ENCODE data around the gene GSC.
"Not testable (repeated sequence)": the region's sequence is repeated elsewhere in the genome, so short reads cannot be mapped to it uniquely, and the experiment has no call there.

The GSC gene

GRCh38 chr14:94738097-94738496 is 31.8 kb downstream of the GSC start:
- DNase-seq, result no peak

- no peak for DNase-seq
Measured at GRCh38 chr14:94728950-94729349, 41.0 kb downstream of the GSC start.

DNA sequence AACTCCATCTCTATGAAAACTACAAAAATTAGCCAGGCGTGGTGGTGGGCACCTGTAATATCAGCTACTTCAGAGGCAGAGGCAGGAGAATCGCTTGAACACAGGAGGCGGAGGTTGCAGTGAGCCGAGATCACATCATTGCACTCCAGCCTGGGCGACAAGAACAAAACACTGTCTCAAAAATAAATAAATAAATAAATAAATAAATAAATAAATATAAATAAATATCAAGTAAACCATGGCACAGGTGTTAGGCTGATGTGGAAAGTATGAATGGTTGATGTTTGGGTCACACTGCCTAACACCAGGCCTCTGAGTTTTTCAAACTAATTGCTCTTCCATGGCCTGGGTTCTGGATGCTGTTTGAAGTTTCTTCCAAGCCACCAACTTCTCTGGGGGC is 41.5 kb downstream of the GSC start:
- DNase-seq, result not testable (repeated sequence)

GRCh38 chr14:94726649-94727048 is 43.3 kb downstream of the GSC start:
- DNase-seq, result not testable (repeated sequence)

DNA sequence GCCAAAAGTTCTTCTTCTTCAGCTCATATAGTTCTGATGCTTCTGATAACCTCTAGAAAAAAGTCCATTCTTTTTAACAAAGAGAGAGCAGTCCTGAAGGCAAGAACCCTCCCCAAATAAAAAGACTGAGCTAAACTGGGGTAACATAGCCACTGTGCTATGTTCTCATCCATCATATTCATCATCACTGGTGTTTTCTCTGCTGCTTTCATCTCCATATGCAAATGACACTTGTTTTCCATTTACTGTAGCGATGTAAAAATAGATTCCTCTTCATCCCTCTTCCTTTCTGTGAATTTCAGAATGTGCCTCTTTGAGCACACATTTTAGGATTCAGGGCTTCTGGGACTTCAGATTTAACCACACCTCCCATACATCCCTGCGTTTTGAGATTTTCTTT is 44.9 kb downstream of the GSC start:
- no peak for DNase-seq

- DNase-seq, result no peak
Measured at GRCh38 chr14:94722397-94722796, 47.5 kb downstream of the GSC start.

Data from NCI-H345 (cell line).